ENCODE results near the gene RBM7. TPM values are rescaled to one million over a fixed set of nuclear protein-coding genes. Genes with fewer than 3 reads are reported as not detected.

Gene RBM7
- total RNA-seq, 1 experiment from 2014 or later = 27.9 TPM

DNA sequence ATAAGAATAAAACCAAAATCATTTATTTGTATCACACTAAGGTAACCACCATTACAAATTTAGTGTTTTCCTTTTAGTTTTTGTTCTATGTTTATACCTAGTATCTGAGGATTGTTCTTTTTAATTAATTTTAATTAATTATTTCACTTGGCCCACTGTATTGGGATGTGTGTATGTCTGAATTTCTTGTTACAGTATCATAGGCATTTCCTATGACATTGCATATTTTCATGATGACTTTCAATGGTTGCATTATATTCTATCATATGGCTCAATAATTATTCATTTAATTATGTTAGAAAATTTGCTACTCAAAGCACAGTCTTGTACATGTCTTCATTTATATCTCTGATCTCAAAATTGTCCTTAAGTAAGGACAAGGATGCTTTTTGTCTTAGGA, 41.1 kb upstream of the RBM7 start:
- Histone ChIP-seq H3K27ac (ENCODE audit: low read depth, low read length) (no peak overlapping the region), H3K79me2 (ENCODE audit: insufficient read depth, low read length) (no peaks in the 10 kb centered on the region), H4K20me1 (ENCODE audit: insufficient read depth) (no peaks in the 10 kb centered on the region), H3K9ac (ENCODE audit: low read length) (no peak overlapping the region), H3K4me3 (replicated peaks in 1 of 2; ENCODE audit: low read depth in 1 of 2, low read length in 2 of 2) (no peak overlapping the region), H3K4me2 (ENCODE audit: low read length) (no peak overlapping the region), H3K4me1 (ENCODE audit: control insufficient read depth in 1 of 2, insufficient read depth in 2 of 2, low read length in 2 of 2) (no peaks in the 10 kb centered on the region), H2AFZ (ENCODE audit: low read depth, low read length, poor library complexity, severe bottlenecking) (no peak overlapping the region), H3K27me3 (ENCODE audit: insufficient read depth, low read length) (0 out of 2 replicates have a peak, but pooled peaks cover 7% of the 10 kb centered on the region), H3K36me3 (ENCODE audit: control insufficient read depth in 1 of 2, insufficient read depth in 2 of 2, low read length in 2 of 2) (no peaks in the 10 kb centered on the region), H3K9me2 (ENCODE audit: insufficient read depth) (no peaks in the 10 kb centered on the region), H3K9me3 (ENCODE audit: control insufficient read depth in 1 of 2, insufficient read depth in 1 of 2, low read depth in 1 of 2, low read length in 2 of 2) (no peaks in the 10 kb centered on the region)
- POLR2A ChIA-PET = no interaction called here
- ATAC-seq (no peak), DNase-seq (ENCODE audit: low read depth, low spot score) (no peak)
- CTCF ChIA-PET = no interaction called here
- RAD21 ChIA-PET (ENCODE audit: low non-redundant PET in 1 of 2, low total read pairs in 2 of 2, uncharacterized antibody in 2 of 2, unreplicated experiment in 2 of 2) = no interaction called here
- BruUV-seq (replicated peaks) = no TSS peak
- TF ChIP-seq YY1 (IDR thresholded peaks at IDR 0.05; ENCODE audit: extremely low read depth, insufficient replicate concordance, low read depth, low read length) = no peak
- TF ChIP-seq, protein P1, sequence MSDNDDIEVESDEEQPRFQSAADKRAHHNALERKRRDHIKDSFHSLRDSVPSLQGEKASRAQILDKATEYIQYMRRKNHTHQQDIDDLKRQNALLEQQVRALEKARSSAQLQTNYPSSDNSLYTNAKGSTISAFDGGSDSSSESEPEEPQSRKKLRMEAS (IDR thresholded peaks at IDR 0.05) = no peak
- intact Hi-C loops (cut with micrococcal nuclease) = no loop called here

DNA sequence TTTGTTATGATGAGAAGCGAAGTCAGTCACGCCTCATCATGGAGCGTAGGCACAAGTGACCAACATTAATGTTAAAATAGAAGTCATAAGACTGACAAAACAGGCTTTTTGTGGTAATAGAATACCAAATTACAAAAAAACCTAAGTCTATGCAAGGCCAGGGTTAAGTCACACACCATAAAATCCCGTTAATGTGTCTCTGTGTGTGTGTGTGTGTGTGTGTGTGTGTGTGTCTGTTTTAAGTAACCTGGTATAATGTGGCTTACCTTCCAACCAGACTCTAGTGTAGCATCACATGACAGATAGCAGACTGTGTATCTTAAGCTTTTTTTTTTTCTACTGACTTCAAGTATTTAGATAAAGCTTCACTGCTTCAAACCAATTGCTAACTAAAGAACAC, 38.1 kb upstream of the RBM7 start:
- no peak overlapping the region for H3K4me2 ChIP-seq (ENCODE audit: low read length)
- ChIA-PET CTCF (no interaction called here), POLR2A (no interaction called here), RAD21 (ENCODE audit: low non-redundant PET in 1 of 2, low total read pairs in 2 of 2, uncharacterized antibody in 2 of 2, unreplicated experiment in 2 of 2) (no interaction called here)
- H3K27me3 ChIP-seq (ENCODE audit: insufficient read depth, low read length) = peaks cover 7% of the 10 kb centered on the region; the same call in 1 of the 2 replicates
- H3K4me3 ChIP-seq (replicated peaks in 1 of 2; ENCODE audit: low read depth in 1 of 2, low read length in 2 of 2) = no peak overlapping the region
- DNase-seq (ENCODE audit: low read depth, low spot score) = no peak
- H3K4me1 ChIP-seq (ENCODE audit: control insufficient read depth in 1 of 2, insufficient read depth in 2 of 2, low read length in 2 of 2) = peaks cover 0 to 11% of the 10 kb centered on the region in 2 experiments; a peak in 2 of 4 replicates
- no peaks in the 10 kb centered on the region for H3K36me3 ChIP-seq (ENCODE audit: control insufficient read depth in 1 of 2, insufficient read depth in 2 of 2, low read length in 2 of 2)
- H3K9ac ChIP-seq (ENCODE audit: low read length) = no peak overlapping the region
- no peaks in the 10 kb centered on the region for H3K9me3 ChIP-seq (ENCODE audit: control insufficient read depth in 1 of 2, insufficient read depth in 1 of 2, low read depth in 1 of 2, low read length in 2 of 2)
- no peak overlapping the region for H2AFZ ChIP-seq (ENCODE audit: low read depth, low read length, poor library complexity, severe bottlenecking)
- no peaks in the 10 kb centered on the region for H3K79me2 ChIP-seq (ENCODE audit: insufficient read depth, low read length)
- H3K9me2 ChIP-seq (ENCODE audit: insufficient read depth) = no peaks in the 10 kb centered on the region
- intact Hi-C loops (cut with micrococcal nuclease) = no loop called here
- BruUV-seq (replicated peaks) = no TSS peak
- no peaks in the 10 kb centered on the region for H4K20me1 ChIP-seq (ENCODE audit: insufficient read depth)
- H3K27ac ChIP-seq (ENCODE audit: low read depth, low read length) = no peak overlapping the region
- no peak for ATAC-seq
- TF ChIP-seq, protein P2, sequence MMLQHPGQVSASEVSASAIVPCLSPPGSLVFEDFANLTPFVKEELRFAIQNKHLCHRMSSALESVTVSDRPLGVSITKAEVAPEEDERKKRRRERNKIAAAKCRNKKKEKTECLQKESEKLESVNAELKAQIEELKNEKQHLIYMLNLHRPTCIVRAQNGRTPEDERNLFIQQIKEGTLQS (IDR thresholded peaks at IDR 0.05) = no peak
- TF ChIP-seq RAD21 (IDR thresholded peaks at IDR 0.05; ENCODE audit: low read depth) (no peak), CBX3 (IDR thresholded peaks at IDR 0.05; ENCODE audit: low read depth) (no peak), YY1 (IDR thresholded peaks at IDR 0.05; ENCODE audit: extremely low read depth, insufficient replicate concordance, low read depth, low read length) (no peak), JUND (IDR thresholded peaks at IDR 0.05) (no peak), SRF (IDR thresholded peaks at IDR 0.05; ENCODE audit: low read depth) (no peak), CEBPB (IDR thresholded peaks at IDR 0.05; ENCODE audit: low read depth) (no peak), POLR2A (IDR thresholded peaks at IDR 0.05; ENCODE audit: borderline replicate concordance, extremely low read depth, insufficient read depth, insufficient read length) (no peak), POLR2AphosphoS5 (IDR thresholded peaks at IDR 0.05; ENCODE audit: low read depth, low read length) (no peak)
- TF ChIP-seq, protein P3, sequence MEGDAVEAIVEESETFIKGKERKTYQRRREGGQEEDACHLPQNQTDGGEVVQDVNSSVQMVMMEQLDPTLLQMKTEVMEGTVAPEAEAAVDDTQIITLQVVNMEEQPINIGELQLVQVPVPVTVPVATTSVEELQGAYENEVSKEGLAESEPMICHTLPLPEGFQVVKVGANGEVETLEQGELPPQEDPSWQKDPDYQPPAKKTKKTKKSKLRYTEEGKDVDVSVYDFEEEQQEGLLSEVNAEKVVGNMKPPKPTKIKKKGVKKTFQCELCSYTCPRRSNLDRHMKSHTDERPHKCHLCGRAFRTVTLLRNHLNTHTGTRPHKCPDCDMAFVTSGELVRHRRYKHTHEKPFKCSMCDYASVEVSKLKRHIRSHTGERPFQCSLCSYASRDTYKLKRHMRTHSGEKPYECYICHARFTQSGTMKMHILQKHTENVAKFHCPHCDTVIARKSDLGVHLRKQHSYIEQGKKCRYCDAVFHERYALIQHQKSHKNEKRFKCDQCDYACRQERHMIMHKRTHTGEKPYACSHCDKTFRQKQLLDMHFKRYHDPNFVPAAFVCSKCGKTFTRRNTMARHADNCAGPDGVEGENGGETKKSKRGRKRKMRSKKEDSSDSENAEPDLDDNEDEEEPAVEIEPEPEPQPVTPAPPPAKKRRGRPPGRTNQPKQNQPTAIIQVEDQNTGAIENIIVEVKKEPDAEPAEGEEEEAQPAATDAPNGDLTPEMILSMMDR (IDR thresholded peaks at IDR 0.05 in 2 of 3, conservative IDR thresholded peaks at IDR 0.05 in 1 of 3; ENCODE audit: borderline replicate concordance in 1 of 3, insufficient read depth in 1 of 3, low read depth in 2 of 3, low read length in 2 of 3) = no peak
- TF ChIP-seq, protein P4, sequence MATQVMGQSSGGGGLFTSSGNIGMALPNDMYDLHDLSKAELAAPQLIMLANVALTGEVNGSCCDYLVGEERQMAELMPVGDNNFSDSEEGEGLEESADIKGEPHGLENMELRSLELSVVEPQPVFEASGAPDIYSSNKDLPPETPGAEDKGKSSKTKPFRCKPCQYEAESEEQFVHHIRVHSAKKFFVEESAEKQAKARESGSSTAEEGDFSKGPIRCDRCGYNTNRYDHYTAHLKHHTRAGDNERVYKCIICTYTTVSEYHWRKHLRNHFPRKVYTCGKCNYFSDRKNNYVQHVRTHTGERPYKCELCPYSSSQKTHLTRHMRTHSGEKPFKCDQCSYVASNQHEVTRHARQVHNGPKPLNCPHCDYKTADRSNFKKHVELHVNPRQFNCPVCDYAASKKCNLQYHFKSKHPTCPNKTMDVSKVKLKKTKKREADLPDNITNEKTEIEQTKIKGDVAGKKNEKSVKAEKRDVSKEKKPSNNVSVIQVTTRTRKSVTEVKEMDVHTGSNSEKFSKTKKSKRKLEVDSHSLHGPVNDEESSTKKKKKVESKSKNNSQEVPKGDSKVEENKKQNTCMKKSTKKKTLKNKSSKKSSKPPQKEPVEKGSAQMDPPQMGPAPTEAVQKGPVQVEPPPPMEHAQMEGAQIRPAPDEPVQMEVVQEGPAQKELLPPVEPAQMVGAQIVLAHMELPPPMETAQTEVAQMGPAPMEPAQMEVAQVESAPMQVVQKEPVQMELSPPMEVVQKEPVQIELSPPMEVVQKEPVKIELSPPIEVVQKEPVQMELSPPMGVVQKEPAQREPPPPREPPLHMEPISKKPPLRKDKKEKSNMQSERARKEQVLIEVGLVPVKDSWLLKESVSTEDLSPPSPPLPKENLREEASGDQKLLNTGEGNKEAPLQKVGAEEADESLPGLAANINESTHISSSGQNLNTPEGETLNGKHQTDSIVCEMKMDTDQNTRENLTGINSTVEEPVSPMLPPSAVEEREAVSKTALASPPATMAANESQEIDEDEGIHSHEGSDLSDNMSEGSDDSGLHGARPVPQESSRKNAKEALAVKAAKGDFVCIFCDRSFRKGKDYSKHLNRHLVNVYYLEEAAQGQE (IDR thresholded peaks at IDR 0.05; ENCODE audit: low read depth) = no peak
- TF ChIP-seq, protein P5, sequence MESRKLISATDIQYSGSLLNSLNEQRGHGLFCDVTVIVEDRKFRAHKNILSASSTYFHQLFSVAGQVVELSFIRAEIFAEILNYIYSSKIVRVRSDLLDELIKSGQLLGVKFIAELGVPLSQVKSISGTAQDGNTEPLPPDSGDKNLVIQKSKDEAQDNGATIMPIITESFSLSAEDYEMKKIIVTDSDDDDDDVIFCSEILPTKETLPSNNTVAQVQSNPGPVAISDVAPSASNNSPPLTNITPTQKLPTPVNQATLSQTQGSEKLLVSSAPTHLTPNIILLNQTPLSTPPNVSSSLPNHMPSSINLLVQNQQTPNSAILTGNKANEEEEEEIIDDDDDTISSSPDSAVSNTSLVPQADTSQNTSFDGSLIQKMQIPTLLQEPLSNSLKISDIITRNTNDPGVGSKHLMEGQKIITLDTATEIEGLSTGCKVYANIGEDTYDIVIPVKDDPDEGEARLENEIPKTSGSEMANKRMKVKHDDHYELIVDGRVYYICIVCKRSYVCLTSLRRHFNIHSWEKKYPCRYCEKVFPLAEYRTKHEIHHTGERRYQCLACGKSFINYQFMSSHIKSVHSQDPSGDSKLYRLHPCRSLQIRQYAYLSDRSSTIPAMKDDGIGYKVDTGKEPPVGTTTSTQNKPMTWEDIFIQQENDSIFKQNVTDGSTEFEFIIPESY (IDR thresholded peaks at IDR 0.05; ENCODE audit: extremely low read depth, insufficient replicate concordance, low read length) = no peak

Measured in HCT116 (cell line).